HEK293 (cell line): ENCODE measurements around the gene KRT80.

Experiments used
- GFI1B ChIP-seq: fragments of 450-650 bp; formaldehyde crosslinking; IDR thresholded peaks from 2 replicates; pipeline ENCODE4 v1.5.1; 2016; ENCODE audit warnings: missing biosample characterization, missing genetic modification characterization
- IKZF3 ChIP-seq: fragments of 450-650 bp; IDR thresholded peaks from 2 replicates; pipeline ENCODE4 v1.5.0; 2018; ENCODE audit warnings: missing biosample characterization, mild to moderate bottlenecking, missing genetic modification characterization, moderate library complexity
- MEIS1 ChIP-seq: sonication (generic); formaldehyde crosslinking; IDR thresholded peaks from 2 replicates; pipeline ENCODE4 v1.8.1; 2022; ENCODE audit warnings: missing genetic modification reagents, mild to moderate bottlenecking, borderline replicate concordance
- RBAK ChIP-seq: fragments of 450-650 bp; formaldehyde crosslinking; IDR thresholded peaks from 2 replicates; pipeline ENCODE4 v1.5.1; 2016; ENCODE audit warnings: missing biosample characterization, missing genetic modification characterization
- SALL2 ChIP-seq: fragments of 450-650 bp; formaldehyde crosslinking; IDR thresholded peaks from 2 replicates; pipeline ENCODE4 v1.5.0; 2017; ENCODE audit warnings: missing biosample characterization, mild to moderate bottlenecking, missing genetic modification characterization, borderline replicate concordance
- WT1 ChIP-seq: fragments of 450-650 bp; formaldehyde crosslinking; IDR thresholded peaks from 2 replicates; pipeline ENCODE4 v1.5.1; 2016; ENCODE audit warnings: missing biosample characterization, missing genetic modification characterization
- ZFHX2 ChIP-seq: fragments of 450-650 bp; formaldehyde crosslinking; conservative IDR thresholded peaks from 2 replicates; pipeline ENCODE4 v1.5.1; 2016; ENCODE audit warnings: missing biosample characterization, missing genetic modification characterization
- ZFP69B ChIP-seq: fragments of 450-650 bp; formaldehyde crosslinking; IDR thresholded peaks from 2 replicates; pipeline ENCODE4 v1.5.1; 2016; ENCODE audit warnings: missing biosample characterization, missing genetic modification characterization
- ZNF19 ChIP-seq: fragments of 450-650 bp; formaldehyde crosslinking; IDR thresholded peaks from 2 replicates; pipeline ENCODE4; 2016; ENCODE audit warnings: missing biosample characterization, missing genetic modification characterization, low read depth
- ZNF223 ChIP-seq: fragments of 450-650 bp; formaldehyde crosslinking; IDR thresholded peaks from 2 replicates; pipeline ENCODE4 v1.5.1; 2016; ENCODE audit warnings: missing biosample characterization, missing genetic modification characterization
- ZNF239 ChIP-seq: fragments of 450-650 bp; formaldehyde crosslinking; IDR thresholded peaks from 2 replicates; pipeline ENCODE4 v1.5.1; 2016; ENCODE audit warnings: missing biosample characterization, missing genetic modification characterization
- ZNF341 ChIP-seq: fragments of 450-650 bp; formaldehyde crosslinking; IDR thresholded peaks from 2 replicates; pipeline ENCODE4; 2016; ENCODE audit warnings: low read depth, missing biosample characterization, missing genetic modification characterization
- ZNF416 ChIP-seq: fragments of 450-650 bp; formaldehyde crosslinking; IDR thresholded peaks from 2 replicates; pipeline ENCODE4 v1.5.1; 2016; ENCODE audit warnings: missing biosample characterization, missing genetic modification characterization
- ZNF473 ChIP-seq: fragments of 450-650 bp; formaldehyde crosslinking; IDR thresholded peaks from 2 replicates; pipeline ENCODE4 v1.5.1; 2017; ENCODE audit warnings: missing biosample characterization, missing genetic modification characterization
- ZNF529 ChIP-seq: fragments of 450-650 bp; formaldehyde crosslinking; IDR thresholded peaks from 2 replicates; pipeline ENCODE4 v1.5.1; 2017; ENCODE audit warnings: missing genetic modification characterization, missing biosample characterization; ENCODE audit not compliant: insufficient replicate concordance
- ZNF571 ChIP-seq: fragments of 450-650 bp; formaldehyde crosslinking; IDR thresholded peaks from 2 replicates; pipeline ENCODE4 v1.5.0; 2017; ENCODE audit warnings: missing biosample characterization, missing genetic modification characterization
- ZNF621 ChIP-seq: fragments of 450-650 bp; formaldehyde crosslinking; IDR thresholded peaks from 2 replicates; pipeline ENCODE4 v1.5.1; 2017; ENCODE audit warnings: missing biosample characterization, missing genetic modification characterization
- ZNF677 ChIP-seq: fragments of 450-650 bp; IDR thresholded peaks from 2 replicates; pipeline ENCODE4 v1.5.0; 2018; ENCODE audit warnings: missing biosample characterization, mild to moderate bottlenecking, missing genetic modification characterization, moderate library complexity
- ZNF768 ChIP-seq: fragments of 450-650 bp; formaldehyde crosslinking; IDR thresholded peaks from 2 replicates; pipeline ENCODE4 v1.5.1; 2018; ENCODE audit warnings: missing biosample characterization, mild to moderate bottlenecking, missing genetic modification characterization
- ZNF830 ChIP-seq: fragments of 450-650 bp; IDR thresholded peaks from 2 replicates; pipeline ENCODE4 v1.5.0; 2018; ENCODE audit warnings: missing biosample characterization, missing genetic modification characterization, low read depth, mild to moderate bottlenecking, moderate library complexity
- ZNF843 ChIP-seq: fragments of 450-650 bp; formaldehyde crosslinking; IDR thresholded peaks from 2 replicates; pipeline ENCODE4 v1.5.1; 2016; ENCODE audit warnings: missing biosample characterization, missing genetic modification characterization
- TF ChIP-seq, protein P1 (sequence below): fragments of 450-650 bp; formaldehyde crosslinking; IDR thresholded peaks from 2 replicates; pipeline ENCODE4 v1.5.1; 2016; ENCODE audit warnings: missing biosample characterization, missing genetic modification characterization
- TF ChIP-seq, protein P2 (sequence below): fragments of 450-650 bp; formaldehyde crosslinking; IDR thresholded peaks from 2 replicates; pipeline ENCODE4 v1.5.0; 2017; ENCODE audit warnings: missing biosample characterization, missing genetic modification characterization, borderline replicate concordance
- TF ChIP-seq, protein P3 (sequence below): fragments of 450-650 bp; formaldehyde crosslinking; IDR thresholded peaks from 2 replicates; pipeline ENCODE4 v1.5.1; 2016; ENCODE audit warnings: missing biosample characterization, missing genetic modification characterization
- TF ChIP-seq, protein P4 (sequence below): fragments of 450-650 bp; formaldehyde crosslinking; IDR thresholded peaks from 2 replicates; pipeline ENCODE4 v1.5.1; 2016; ENCODE audit warnings: missing biosample characterization, missing genetic modification characterization
- TF ChIP-seq, protein P5 (sequence below): fragments of 450-650 bp; formaldehyde crosslinking; IDR thresholded peaks from 2 replicates; pipeline ENCODE4 v1.5.1; 2016; ENCODE audit warnings: missing biosample characterization, missing genetic modification characterization, low read depth
- TF ChIP-seq, protein P6 (sequence below): fragments of 450-650 bp; formaldehyde crosslinking; IDR thresholded peaks from 2 replicates; pipeline ENCODE4 v1.5.1; 2016; ENCODE audit warnings: missing biosample characterization, missing genetic modification characterization

Gene KRT80

DNA sequence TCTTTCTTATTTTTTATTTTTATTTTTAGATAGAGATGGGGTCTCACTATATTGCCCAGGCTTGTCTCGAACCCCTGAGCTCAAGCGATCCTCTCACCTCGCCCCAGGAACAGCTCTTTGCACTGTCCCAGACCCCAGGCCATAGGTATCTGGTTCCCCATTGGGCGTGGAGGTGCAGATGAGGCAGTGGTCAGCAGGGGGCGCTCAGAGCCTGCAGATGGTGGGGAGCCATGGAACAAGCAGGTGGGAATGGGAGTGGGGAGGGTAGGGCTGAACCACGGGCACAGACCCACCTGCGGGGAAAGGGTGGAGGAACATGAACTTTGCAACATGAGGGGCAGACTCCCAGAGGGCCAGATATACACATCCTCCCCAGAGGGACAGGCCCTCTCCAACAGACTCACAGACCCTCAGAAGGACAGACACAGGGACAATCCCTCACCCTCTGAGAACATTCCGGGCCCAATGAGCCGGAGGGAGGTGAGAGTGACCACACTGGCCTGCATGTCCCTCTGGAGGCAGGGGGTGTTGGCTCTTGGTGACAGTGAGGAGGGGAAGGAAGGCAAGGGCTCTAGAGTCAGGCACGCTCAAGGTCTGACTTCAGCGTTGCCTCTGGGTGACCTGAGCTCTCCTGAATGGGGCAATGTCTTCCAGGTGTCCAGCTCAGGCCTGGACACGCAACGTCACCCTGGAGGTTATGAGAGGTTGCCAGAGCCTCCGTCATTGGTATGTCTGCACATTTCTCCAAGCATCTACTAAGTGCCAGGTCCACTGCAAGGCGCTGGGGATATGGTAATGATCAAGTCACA, 34.9 kb downstream of the KRT80 start (continued):
- TF ChIP-seq, protein P1, sequence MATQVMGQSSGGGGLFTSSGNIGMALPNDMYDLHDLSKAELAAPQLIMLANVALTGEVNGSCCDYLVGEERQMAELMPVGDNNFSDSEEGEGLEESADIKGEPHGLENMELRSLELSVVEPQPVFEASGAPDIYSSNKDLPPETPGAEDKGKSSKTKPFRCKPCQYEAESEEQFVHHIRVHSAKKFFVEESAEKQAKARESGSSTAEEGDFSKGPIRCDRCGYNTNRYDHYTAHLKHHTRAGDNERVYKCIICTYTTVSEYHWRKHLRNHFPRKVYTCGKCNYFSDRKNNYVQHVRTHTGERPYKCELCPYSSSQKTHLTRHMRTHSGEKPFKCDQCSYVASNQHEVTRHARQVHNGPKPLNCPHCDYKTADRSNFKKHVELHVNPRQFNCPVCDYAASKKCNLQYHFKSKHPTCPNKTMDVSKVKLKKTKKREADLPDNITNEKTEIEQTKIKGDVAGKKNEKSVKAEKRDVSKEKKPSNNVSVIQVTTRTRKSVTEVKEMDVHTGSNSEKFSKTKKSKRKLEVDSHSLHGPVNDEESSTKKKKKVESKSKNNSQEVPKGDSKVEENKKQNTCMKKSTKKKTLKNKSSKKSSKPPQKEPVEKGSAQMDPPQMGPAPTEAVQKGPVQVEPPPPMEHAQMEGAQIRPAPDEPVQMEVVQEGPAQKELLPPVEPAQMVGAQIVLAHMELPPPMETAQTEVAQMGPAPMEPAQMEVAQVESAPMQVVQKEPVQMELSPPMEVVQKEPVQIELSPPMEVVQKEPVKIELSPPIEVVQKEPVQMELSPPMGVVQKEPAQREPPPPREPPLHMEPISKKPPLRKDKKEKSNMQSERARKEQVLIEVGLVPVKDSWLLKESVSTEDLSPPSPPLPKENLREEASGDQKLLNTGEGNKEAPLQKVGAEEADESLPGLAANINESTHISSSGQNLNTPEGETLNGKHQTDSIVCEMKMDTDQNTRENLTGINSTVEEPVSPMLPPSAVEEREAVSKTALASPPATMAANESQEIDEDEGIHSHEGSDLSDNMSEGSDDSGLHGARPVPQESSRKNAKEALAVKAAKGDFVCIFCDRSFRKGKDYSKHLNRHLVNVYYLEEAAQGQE: no peak
- TF ChIP-seq SALL2 (no peak), ZNF529 (tag by site-specific recombination) (no peak), ZNF473 (tag by site-specific recombination) (no peak), ZFP69B (tag by site-specific recombination) (no peak), GFI1B (tag by site-specific recombination) (no peak), ZNF239 (tag by site-specific recombination) (no peak), ZNF416 (tag by site-specific recombination) (no peak), ZNF621 (no peak), ZNF843 (tag by site-specific recombination) (no peak), ZNF830 (no peak), ZNF223 (tag by site-specific recombination) (no peak), WT1 (tag by site-specific recombination) (0 out of 2 replicates have a peak, but pooled peaks have one; percentile 18), ZNF19 (tag by site-specific recombination) (no peak), ZNF341 (no peak), ZNF571 (tag by site-specific recombination) (no peak), MEIS1 (CRISPR knock-in tag) (no peak), ZNF768 (no peak), IKZF3 (0 out of 2 replicates have a peak, but pooled peaks have one; percentile 39), ZNF677 (no peak), RBAK (tag by site-specific recombination) (no peak), ZFHX2 (tag by site-specific recombination) (no peak)
- TF ChIP-seq, protein P2, sequence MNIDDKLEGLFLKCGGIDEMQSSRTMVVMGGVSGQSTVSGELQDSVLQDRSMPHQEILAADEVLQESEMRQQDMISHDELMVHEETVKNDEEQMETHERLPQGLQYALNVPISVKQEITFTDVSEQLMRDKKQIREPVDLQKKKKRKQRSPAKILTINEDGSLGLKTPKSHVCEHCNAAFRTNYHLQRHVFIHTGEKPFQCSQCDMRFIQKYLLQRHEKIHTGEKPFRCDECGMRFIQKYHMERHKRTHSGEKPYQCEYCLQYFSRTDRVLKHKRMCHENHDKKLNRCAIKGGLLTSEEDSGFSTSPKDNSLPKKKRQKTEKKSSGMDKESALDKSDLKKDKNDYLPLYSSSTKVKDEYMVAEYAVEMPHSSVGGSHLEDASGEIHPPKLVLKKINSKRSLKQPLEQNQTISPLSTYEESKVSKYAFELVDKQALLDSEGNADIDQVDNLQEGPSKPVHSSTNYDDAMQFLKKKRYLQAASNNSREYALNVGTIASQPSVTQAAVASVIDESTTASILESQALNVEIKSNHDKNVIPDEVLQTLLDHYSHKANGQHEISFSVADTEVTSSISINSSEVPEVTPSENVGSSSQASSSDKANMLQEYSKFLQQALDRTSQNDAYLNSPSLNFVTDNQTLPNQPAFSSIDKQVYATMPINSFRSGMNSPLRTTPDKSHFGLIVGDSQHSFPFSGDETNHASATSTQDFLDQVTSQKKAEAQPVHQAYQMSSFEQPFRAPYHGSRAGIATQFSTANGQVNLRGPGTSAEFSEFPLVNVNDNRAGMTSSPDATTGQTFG: no peak
- TF ChIP-seq, protein P3, sequence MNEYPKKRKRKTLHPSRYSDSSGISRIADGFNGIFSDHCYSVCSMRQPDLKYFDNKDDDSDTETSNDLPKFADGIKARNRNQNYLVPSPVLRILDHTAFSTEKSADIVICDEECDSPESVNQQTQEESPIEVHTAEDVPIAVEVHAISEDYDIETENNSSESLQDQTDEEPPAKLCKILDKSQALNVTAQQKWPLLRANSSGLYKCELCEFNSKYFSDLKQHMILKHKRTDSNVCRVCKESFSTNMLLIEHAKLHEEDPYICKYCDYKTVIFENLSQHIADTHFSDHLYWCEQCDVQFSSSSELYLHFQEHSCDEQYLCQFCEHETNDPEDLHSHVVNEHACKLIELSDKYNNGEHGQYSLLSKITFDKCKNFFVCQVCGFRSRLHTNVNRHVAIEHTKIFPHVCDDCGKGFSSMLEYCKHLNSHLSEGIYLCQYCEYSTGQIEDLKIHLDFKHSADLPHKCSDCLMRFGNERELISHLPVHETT (tag by site-specific recombination): no peak
- TF ChIP-seq, protein P4, sequence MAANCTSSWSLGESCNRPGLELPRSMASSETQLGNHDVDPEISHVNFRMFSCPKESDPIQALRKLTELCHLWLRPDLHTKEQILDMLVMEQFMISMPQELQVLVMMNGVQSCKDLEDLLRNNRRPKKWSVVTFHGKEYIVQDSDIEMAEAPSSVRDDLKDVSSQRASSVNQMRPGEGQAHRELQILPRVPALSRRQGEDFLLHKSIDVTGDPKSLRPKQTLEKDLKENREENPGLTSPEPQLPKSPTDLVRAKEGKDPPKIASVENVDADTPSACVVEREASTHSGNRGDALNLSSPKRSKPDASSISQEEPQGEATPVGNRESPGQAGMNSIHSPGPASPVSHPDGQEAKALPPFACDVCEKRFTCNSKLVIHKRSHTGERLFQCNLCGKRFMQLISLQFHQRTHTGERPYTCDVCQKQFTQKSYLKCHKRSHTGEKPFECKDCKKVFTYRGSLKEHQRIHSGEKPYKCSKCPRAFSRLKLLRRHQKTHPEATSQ (tag by site-specific recombination): no peak
- TF ChIP-seq, protein P5, sequence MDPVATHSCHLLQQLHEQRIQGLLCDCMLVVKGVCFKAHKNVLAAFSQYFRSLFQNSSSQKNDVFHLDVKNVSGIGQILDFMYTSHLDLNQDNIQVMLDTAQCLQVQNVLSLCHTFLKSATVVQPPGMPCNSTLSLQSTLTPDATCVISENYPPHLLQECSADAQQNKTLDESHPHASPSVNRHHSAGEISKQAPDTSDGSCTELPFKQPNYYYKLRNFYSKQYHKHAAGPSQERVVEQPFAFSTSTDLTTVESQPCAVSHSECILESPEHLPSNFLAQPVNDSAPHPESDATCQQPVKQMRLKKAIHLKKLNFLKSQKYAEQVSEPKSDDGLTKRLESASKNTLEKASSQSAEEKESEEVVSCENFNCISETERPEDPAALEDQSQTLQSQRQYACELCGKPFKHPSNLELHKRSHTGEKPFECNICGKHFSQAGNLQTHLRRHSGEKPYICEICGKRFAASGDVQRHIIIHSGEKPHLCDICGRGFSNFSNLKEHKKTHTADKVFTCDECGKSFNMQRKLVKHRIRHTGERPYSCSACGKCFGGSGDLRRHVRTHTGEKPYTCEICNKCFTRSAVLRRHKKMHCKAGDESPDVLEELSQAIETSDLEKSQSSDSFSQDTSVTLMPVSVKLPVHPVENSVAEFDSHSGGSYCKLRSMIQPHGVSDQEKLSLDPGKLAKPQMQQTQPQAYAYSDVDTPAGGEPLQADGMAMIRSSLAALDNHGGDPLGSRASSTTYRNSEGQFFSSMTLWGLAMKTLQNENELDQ (tag by site-specific recombination): no peak
- TF ChIP-seq, protein P6, sequence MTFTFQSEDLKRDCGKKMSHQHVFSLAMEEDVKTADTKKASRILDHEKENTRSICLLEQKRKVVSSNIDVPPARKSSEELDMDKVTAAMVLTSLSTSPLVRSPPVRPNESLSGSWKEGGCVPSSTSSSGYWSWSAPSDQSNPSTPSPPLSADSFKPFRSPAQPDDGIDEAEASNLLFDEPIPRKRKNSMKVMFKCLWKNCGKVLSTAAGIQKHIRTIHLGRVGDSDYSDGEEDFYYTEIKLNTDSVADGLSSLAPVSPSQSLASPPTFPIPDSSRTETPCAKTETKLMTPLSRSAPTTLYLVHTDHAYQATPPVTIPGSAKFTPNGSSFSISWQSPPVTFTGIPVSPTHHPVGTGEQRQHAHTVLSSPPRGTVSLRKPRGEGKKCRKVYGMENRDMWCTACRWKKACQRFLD (tag by site-specific recombination): no peak
